Trophoblast cell (in vitro differentiated cells and primary cell): ENCODE results near the gene CHST4.
A peak's percentile ranks its signal among the peaks of the same experiment; 100 is the strongest.
"Not testable (repeated sequence)": the region's sequence is repeated elsewhere in the genome, so short reads cannot be mapped to it uniquely, and the experiment has no call there.

Source experiments
- DNase-seq, 2 donors: peaks; one replicate each; pipeline ENCODE4 v3.0.0-alpha.2; 2016
- H2AFZ ChIP-seq: 2 replicates; pipeline ENCODE4 v1.6.1; 2013; ENCODE audit warnings: low read length, moderate library complexity, mild to moderate bottlenecking; ENCODE audit not compliant: insufficient read depth, poor library complexity
- H2AK5ac ChIP-seq: 2 replicates; pipeline ENCODE4 v1.6.1; 2013; ENCODE audit warnings: mild to moderate bottlenecking, low read length
- H2BK120ac ChIP-seq: 2 replicates; pipeline ENCODE4 v1.6.1; 2013; ENCODE audit warnings: low read length, mild to moderate bottlenecking, moderate library complexity; ENCODE audit not compliant: insufficient read depth, poor library complexity
- H2BK12ac ChIP-seq: 2 replicates; pipeline ENCODE4 v1.6.1; 2013; ENCODE audit warnings: mild to moderate bottlenecking, low read length, moderate library complexity
- H2BK5ac ChIP-seq: 2 replicates; pipeline ENCODE4 v1.6.1; 2013; ENCODE audit warnings: low read length, low read depth, moderate library complexity, mild to moderate bottlenecking; ENCODE audit not compliant: poor library complexity
- H3K14ac ChIP-seq: 2 replicates; pipeline ENCODE4 v1.6.1; 2013; ENCODE audit warnings: mild to moderate bottlenecking, low read length
- H3K18ac ChIP-seq: 2 replicates; pipeline ENCODE4 v1.6.1; 2013; ENCODE audit warnings: mild to moderate bottlenecking, low read length
- H3K23ac ChIP-seq: 2 replicates; pipeline ENCODE4 v1.6.1; 2013; ENCODE audit warnings: low read length
- H3K27ac ChIP-seq: 2 replicates; pipeline ENCODE4 v1.5.1; 2013; ENCODE audit warnings: low read depth, mild to moderate bottlenecking, inconsistent platforms, low read length, moderate library complexity
- H3K27me3 ChIP-seq: 2 replicates; pipeline ENCODE4 v1.6.1; 2013; ENCODE audit warnings: inconsistent platforms, mild to moderate bottlenecking, low read length, moderate library complexity; ENCODE audit not compliant: insufficient read depth
- H3K36me3 ChIP-seq, 2 experiments: 1 replicate in 1 of 2; 2 replicates in 1 of 2; pipeline ENCODE4 v1.6.1; 2013; ENCODE audit warnings: low read length in 2 of 2, mild to moderate bottlenecking in 2 of 2, moderate library complexity in 1 of 2; ENCODE audit not compliant: insufficient read depth in 2 of 2, control insufficient read depth in 1 of 2
- H3K4ac ChIP-seq: 2 replicates; pipeline ENCODE4 v1.6.1; 2013; ENCODE audit warnings: low read depth, mild to moderate bottlenecking, low read length, moderate library complexity
- H3K4me1 ChIP-seq, 2 experiments: 1 replicate in 1 of 2; 2 replicates in 1 of 2; pipeline ENCODE4 v1.6.1; 2013; ENCODE audit warnings: low read length in 2 of 2, mild to moderate bottlenecking in 2 of 2, moderate library complexity in 1 of 2; ENCODE audit not compliant: insufficient read depth in 2 of 2, control insufficient read depth in 1 of 2
- H3K4me2 ChIP-seq: 2 replicates; pipeline ENCODE4 v1.6.1; 2013; ENCODE audit warnings: inconsistent platforms, mild to moderate bottlenecking, low read length, moderate library complexity
- H3K4me3 ChIP-seq: 2 replicates; pipeline ENCODE4 v1.5.1; 2013; ENCODE audit warnings: mild to moderate bottlenecking, low read depth, low read length, inconsistent platforms
- H3K79me1 ChIP-seq: one replicate; pipeline ENCODE4 v1.6.1; 2013; ENCODE audit warnings: low read length
- H3K79me2 ChIP-seq: 2 replicates; pipeline ENCODE4 v1.6.1; 2013; ENCODE audit warnings: low read length, mild to moderate bottlenecking; ENCODE audit not compliant: control insufficient read depth, insufficient read depth, poor library complexity
- H3K9ac ChIP-seq: 2 replicates; pipeline ENCODE4 v1.6.1; 2013; ENCODE audit warnings: mild to moderate bottlenecking, low read length
- H3K9me3 ChIP-seq: 2 replicates; pipeline ENCODE4 v1.6.1; 2013; ENCODE audit warnings: low read depth, mild to moderate bottlenecking, control low read depth, inconsistent platforms, low read length; ENCODE audit not compliant: insufficient read depth
- H4K12ac ChIP-seq: 2 replicates; pipeline ENCODE4 v1.6.1; 2013; ENCODE audit warnings: low read depth, mild to moderate bottlenecking, low read length, moderate library complexity
- H4K8ac ChIP-seq: 2 replicates; pipeline ENCODE4 v1.6.1; 2013; ENCODE audit warnings: low read depth, mild to moderate bottlenecking, low read length, moderate library complexity
- H4K91ac ChIP-seq: one replicate; pipeline ENCODE4 v1.6.1; 2013; ENCODE audit warnings: low read depth, mild to moderate bottlenecking, low read length, moderate library complexity
- WGBS: extraction: QIAGEN DNeasy Blood & Tissue Kit; methylation state at CpG from one replicate; pipeline ENCODE4 v1.1.7; 2013; ENCODE audit warnings: missing lambda C conversion rate; ENCODE audit not compliant: insufficient read length, insufficient coverage; ENCODE audit errors: extremely low coverage; 5-methylcytosine and 5-hydroxymethylcytosine counted together

CHST4 gene

DNA sequence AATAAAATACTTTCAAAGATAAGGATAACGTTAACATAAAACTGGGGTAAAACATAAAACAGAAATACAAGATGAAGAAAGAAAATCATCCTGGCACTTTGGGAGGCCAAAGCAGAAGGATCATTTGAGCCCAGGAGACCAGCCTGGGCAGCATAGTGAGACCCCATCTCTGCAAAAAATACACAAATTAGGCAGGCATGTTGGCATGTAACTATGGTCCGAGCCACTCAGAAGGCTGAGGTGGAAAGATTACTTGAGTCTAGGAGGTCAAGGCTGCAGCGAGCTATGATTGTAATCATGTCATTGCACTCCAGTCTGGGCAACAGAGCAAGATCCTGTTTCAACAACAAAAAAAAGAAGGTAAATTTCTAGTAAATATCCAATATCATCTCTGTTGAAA lies 31.1 kb downstream of the CHST4 start:
- H3K4me3 ChIP-seq, result no peak overlapping the region
- WGBS, result no CpG with 5 or more reads among the region's 3 CpGs

DNA sequence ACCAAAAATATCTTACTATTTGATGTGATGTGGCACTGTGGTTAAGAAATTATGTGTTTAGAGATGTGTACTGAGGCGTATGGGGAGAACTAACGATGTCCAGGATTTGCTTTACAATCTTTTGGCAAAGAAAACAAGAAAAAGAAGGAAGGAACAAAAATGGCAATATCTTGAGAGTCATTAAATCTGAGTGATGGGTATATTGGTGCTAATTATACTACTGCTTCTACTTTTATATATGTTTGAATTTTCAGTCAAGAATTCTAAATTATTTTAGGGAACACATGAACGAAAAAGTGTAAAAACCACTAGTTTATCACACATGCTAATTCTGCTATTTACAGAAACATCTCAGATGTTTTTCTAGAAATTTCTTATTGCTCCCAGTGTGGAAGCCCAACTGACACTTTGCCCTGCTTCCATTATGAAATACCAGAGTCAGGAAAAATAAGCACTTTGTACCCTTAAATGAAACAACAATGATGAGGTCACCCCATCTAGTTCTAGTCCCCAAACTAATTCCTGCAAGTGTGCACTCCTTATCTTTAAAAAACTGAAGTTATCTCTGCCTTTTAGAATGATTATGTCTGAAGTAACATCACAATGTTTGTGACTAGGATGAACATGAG lies 31.8 kb downstream of the CHST4 start:
- Histone ChIP-seq H3K4me1 (no peaks in the 10 kb centered on the region), H3K23ac (no peak overlapping the region), H4K8ac (no peak overlapping the region), H3K79me1 (no peaks in the 10 kb centered on the region), H2BK12ac (no peak overlapping the region), H3K18ac (no peak overlapping the region), H3K36me3 (no peaks in the 10 kb centered on the region), H3K4me3 (no peak overlapping the region), H2AK5ac (no peak overlapping the region), H3K79me2 (no peaks in the 10 kb centered on the region), H3K14ac (no peak overlapping the region), H4K12ac (no peak overlapping the region), H3K9ac (no peak overlapping the region), H3K4me2 (no peak overlapping the region), H2AFZ (no peak overlapping the region), H4K91ac (no peak overlapping the region), H2BK5ac (no peak overlapping the region), H3K4ac (no peak overlapping the region), H3K9me3 (no peaks in the 10 kb centered on the region), H3K27ac (no peak overlapping the region), H3K27me3 (no peaks in the 10 kb centered on the region), H2BK120ac (no peak overlapping the region)
- no peak for DNase-seq
- no CpG with 5 or more reads among the region's 3 CpGs for WGBS

More for the DNA sequence above, 31.1 kb downstream of the CHST4 start:
- Histone ChIP-seq H4K91ac (no peak overlapping the region), H2AK5ac (no peak overlapping the region), H2BK5ac (no peak overlapping the region), H2BK120ac (no peak overlapping the region), H3K9me3 (no peaks in the 10 kb centered on the region), H3K27me3 (no peaks in the 10 kb centered on the region), H3K4ac (no peak overlapping the region), H2AFZ (no peak overlapping the region), H3K79me2 (no peaks in the 10 kb centered on the region), H3K4me2 (no peak overlapping the region), H3K23ac (no peak overlapping the region), H3K36me3 (no peaks in the 10 kb centered on the region), H3K4me1 (no peaks in the 10 kb centered on the region), H3K9ac (no peak overlapping the region), H3K14ac (no peak overlapping the region), H4K8ac (no peak overlapping the region), H3K79me1 (no peaks in the 10 kb centered on the region), H3K27ac (no peak overlapping the region), H2BK12ac (no peak overlapping the region), H4K12ac (no peak overlapping the region), H3K18ac (no peak overlapping the region)
- DNase-seq, result no peak

DNA sequence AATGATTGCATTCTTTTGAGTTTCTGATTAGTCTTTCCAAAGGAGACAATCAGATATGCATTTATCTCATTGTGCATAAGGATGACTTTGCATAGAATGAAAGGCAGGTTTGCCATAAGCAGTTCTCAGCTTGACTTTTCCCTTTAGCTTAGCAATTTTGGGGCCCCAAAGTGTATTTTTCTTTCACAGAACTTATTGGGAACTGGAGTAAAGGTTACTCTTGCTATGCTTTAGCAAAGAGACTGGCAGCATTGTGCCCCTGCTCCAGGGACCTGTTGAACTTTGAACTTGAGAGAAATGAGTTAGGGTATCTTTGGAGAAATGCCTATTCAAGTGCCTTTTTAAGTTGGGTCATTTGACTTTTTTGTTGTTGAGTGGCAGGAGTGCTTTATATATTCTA lies 33.6 kb downstream of the CHST4 start:
- H3K79me1 ChIP-seq, result no peaks in the 10 kb centered on the region

DNA sequence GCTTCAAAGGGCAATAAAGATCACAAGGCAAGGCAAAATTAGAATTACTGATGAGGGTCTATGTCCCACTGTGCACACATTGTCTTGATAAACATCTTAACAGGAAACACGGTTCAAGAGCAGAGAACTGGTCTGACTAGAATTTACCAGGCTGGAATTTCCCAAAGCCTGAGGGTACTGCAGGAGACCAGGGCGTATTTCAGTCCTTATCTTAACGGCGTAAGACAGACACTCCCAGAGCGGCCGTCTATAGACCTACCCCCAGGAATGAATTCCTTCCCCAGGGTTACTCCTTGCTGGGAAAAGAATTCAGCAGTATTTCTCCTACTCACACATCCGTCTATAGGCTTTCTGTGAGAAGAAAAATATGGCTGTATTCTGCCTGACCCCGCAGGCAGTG lies 35.7 kb downstream of the CHST4 start:
- H4K91ac ChIP-seq, H2BK5ac ChIP-seq, H3K9ac ChIP-seq, H3K79me2 ChIP-seq, H3K18ac ChIP-seq, H2BK12ac ChIP-seq, H3K4me3 ChIP-seq, H4K8ac ChIP-seq, H3K14ac ChIP-seq, H3K36me3 ChIP-seq, H3K9me3 ChIP-seq, H2AK5ac ChIP-seq, H3K79me1 ChIP-seq, H2BK120ac ChIP-seq, H3K4ac ChIP-seq, H3K27ac ChIP-seq, H3K27me3 ChIP-seq, H3K23ac ChIP-seq, H3K4me1 ChIP-seq, H2AFZ ChIP-seq, H3K4me2 ChIP-seq, H4K12ac ChIP-seq: not testable (repeated sequence)
- DNase-seq, result peak; percentile 89 to 91
- no CpG with 5 or more reads among the region's 8 CpGs for WGBS

More for the DNA sequence above, 33.6 kb downstream of the CHST4 start:
- Histone ChIP-seq H3K18ac (no peak overlapping the region), H4K8ac (no peak overlapping the region), H3K27me3 (no peaks in the 10 kb centered on the region), H3K4me2 (no peak overlapping the region), H2AFZ (no peak overlapping the region), H2BK12ac (no peak overlapping the region), H3K14ac (no peak overlapping the region), H2AK5ac (no peak overlapping the region), H3K9me3 (no peaks in the 10 kb centered on the region), H3K4me1 (peaks cover 0 to 2% of the 10 kb centered on the region in 2 experiments), H3K4ac (no peak overlapping the region), H2BK5ac (no peak overlapping the region), H2BK120ac (no peak overlapping the region), H3K27ac (no peak overlapping the region), H3K4me3 (no peak overlapping the region), H3K23ac (no peak overlapping the region), H3K9ac (no peak overlapping the region), H4K12ac (no peak overlapping the region), H3K36me3 (no peaks in the 10 kb centered on the region), H3K79me2 (no peaks in the 10 kb centered on the region), H4K91ac (no peak overlapping the region)
- no peak for DNase-seq
